Erythroblast (primary cell): ENCODE results near the gene CRYGC.

Source experiments
- DNase-seq, 2 experiments: peaks; one replicate each; lab custom pipeline; 2025; lab: John Stamatoyannopoulos, UW
- GATA1 ChIP-seq: IDR thresholded peaks from 2 replicates; pipeline ENCODE4 v1.6.1; 2011; ENCODE audit warnings: low read depth, mild to moderate bottlenecking, control low read depth, low read length, moderate library complexity
- POLR2A ChIP-seq: IDR thresholded peaks from 2 replicates; pipeline ENCODE4 v1.6.1; 2011; ENCODE audit warnings: mild to moderate bottlenecking, low read length

The CRYGC gene, protein sequence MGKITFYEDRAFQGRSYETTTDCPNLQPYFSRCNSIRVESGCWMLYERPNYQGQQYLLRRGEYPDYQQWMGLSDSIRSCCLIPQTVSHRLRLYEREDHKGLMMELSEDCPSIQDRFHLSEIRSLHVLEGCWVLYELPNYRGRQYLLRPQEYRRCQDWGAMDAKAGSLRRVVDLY

DNA sequence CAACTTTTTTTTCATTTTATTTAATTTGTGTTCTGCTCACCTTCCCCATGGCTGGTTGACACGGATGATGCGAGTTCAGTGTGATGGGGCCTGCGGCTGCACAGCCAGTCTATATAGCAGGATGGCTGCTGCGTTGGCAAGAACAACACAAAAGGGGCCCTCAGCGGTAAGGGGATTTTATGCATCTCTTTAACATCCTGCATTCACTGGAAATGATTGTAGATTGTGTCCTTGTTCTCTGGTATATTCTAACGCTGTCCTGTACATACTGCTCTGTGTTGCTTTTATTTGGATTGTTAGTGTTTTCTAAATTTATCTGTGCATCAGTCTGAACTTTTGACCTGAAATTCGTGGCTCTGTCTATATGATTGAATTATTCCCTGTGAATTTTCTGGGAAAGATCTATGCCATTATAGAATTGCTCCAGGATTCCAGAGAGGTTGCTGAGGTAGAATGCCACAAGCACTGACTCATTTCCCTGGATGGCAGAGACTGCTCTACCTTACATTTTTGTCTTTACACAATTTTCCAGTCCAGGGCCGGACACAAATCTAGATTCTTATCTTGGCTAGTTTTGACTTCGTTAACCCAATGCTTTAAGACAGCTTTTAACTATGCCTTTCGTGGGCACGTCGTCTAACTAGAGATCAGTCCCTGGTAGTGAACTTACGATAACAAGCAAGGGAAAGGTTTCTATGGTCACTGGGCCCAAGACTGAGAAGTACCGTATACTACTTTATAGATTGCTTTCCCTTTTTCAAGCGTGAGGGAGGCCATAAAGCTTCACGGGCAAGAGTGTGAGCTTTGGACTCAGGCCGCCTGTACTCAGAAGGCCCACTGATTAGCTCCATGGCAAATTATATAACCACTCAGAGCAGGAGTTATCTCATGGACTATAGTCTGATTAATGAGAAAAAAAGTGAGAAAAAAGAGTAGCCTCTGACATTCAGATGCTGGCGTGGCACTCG, at the start of gene CRYGC:
Gene CRYGC, minus strand, starts transcription at position 85 of the 968 bp plus-strand sequence. Its CDS starts 36 bp downstream, at position 49.
- no peak for TF ChIP-seq POLR2A
- no peak for TF ChIP-seq GATA1
- DNase-seq: no peak

DNA sequence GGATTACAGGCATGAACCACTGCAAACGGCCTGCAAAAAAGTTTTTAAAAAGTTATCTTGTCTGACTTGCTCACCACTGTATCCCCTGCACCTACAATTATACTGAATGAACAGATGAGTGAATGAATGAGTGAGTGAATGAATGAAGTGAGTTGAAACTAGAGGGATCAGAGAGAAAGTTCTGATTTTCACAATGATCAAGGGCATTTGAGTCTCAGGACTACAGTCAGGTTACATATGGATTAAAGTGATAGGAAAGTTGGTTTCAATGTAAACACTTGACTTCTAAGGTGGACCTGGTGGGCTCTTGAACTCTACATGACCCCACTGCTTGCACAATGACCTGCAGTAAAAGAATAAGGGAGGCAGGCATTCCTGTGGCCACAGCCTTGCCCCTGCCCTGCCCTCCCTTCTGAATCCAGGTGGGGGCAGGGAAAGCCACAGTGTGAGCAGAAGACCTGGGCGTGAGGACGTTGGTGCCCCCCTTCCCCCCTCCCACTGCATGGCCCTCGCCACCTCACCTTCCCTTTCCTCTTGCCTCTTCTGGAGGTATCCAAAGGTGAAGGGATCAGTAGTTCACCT, 49.5 kb upstream of the CRYGC start:
- no peak for DNase-seq
- no peak for TF ChIP-seq POLR2A
- no peak for TF ChIP-seq GATA1

DNA sequence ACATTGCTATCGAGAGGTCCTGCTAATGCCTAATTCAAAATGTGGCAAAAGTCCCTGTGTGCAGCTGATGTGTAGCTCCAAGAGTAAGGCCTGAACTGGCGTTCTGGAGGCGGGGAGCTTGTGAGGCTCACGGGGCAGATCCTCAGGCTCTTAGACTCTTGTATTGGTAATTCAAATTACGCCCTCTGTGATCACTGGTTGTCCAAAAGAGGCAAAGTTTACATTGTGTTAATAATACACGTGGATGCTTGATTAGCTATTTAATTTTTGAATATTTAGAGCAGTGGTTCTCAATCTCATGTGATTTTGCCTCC, 46.2 kb upstream of the CRYGC start:
- TF ChIP-seq POLR2A (no peak), GATA1 (no peak)
- DNase-seq: no peak

DNA sequence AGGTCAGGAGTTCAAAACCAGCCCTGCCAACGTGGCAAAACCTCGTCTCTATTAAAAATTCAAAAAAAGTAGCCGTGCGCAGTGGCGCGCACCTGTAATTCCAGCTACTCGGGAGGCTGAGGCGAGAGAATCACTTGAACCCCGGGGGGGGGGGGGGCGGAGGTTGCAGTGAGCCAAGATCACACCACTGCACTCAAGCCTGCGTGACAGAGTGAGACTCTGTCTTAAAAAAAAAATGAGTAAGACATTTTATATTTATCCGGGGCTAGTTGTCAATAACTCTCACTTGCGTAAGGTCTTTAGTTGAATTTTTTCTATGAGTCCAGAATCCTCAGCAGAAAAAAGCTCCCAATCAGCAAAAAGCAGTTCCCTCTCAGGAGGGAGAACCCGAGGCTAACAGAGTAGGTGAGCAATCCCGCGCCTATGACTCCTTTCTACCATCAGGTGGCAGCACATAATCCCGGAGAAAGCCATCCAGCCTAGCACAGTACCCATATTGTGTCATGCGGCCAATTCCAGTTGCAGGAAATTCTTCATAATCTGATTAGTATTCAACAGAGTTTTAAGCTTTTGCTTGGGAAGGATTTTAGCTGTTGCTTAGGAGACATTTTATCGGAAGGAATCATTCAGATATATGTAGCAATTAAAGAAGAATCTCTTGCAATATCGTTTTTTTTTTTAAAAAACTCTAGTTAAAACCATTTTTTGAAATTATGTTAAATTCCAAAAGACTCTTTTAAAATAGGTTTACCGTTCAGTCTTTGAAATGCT, 45.6 kb upstream of the CRYGC start:
- TF ChIP-seq GATA1 (no peak), POLR2A (no peak)
- peak; percentile 54 to 80 for DNase-seq

DNA sequence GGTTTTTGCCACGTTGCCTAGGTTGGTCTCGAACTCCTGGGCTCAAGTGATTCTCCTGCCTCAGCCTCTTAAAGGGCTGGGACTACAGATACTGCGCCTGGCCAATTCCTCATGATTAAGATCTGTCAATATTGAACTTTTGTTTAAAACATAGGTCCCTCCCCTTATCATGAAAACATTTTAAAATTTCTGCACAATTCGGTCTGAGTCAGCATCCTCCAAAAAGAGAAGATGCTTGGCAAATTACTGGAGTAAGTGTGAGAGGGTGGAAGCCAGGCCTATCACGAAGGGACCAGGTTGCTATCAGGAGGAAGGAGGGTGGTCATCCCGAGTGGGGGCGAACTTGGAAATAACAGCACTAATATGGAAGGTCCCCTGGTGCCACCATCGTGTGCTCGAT, 44.5 kb upstream of the CRYGC start:
- TF ChIP-seq GATA1 (no peak), POLR2A (no peak)
- no peak for DNase-seq

DNA sequence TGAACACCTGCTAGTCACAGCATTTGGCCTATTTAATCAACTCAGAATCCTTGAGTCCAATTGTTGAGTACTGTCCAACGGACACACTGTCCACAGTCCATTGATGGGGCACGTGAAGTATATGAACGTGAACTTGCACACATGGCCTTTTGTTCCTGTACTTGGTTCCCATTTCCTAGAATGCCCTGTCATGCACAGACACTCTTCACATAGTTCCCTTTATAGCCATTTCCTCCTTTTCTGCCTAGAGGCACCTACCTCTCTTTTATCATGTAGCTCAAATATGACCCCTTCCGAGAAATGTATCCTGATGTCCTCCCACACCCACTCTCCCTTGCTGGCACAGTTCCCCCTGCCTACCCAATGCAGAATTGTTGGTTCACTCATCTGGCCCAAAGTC, 42.5 kb upstream of the CRYGC start:
- TF ChIP-seq GATA1 (no peak), POLR2A (no peak)
- no peak for DNase-seq

DNA sequence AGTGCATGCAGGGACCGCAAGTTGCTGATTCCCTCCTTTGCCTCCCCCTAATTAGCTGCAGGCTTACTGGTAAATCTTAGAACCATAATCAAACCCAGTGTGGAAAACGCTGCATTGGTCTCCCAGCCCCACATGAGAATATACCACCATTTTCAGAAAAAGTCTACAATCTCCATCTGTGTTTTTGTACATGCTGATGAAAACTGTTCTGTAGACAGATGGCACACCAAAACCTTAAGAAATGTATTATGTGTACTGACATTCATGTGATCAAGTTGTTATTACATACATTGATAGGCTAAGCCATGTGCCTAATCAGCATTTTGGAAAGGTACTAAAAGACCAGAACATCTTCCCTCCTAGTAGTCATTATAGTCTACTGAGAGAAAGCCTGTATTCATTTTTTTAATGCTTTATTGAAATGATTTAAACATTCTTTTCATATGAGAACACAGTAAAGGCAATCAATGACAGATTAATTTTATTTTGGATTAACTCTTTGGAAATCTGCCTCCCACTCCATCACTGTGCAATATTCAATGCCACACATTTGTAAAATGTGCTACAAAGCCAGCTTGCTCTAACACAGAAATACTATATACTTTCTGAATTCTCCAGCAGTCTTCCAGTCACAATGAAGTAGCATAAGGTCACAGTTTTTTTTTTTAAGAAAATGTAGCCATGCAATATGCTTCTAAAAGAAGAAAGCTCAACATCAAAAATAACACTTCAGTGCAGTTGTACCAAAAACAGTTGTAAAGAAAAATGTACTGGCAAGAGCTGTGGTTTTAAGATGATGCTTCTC, 35.5 kb upstream of the CRYGC start:
- no peak for DNase-seq
- no peak for TF ChIP-seq GATA1
- TF ChIP-seq POLR2A: no peak

DNA sequence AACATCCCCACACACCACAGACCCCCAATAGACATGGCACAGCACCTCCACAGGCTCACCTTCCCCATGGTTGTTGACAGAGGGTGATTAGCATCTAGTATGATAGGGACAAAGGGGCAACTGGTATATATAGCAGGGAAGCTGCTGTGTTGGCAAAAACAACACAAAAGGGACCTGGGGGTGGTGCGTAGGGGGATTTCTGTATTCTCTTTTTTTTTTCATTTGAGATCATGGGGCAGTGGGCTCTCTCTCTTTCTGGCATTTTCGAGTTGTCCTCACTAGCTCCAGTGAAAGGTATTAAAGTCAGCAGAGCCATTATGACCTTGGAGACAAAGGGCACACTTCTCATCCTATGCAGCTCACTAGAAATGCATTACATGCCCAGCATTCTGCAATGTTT, 33.9 kb upstream of the CRYGC start, which contains the start of gene CRYGA:
Gene CRYGA, minus strand, starts transcription at position 101 of the 400 bp plus-strand sequence. Its CDS starts 33 bp downstream, at position 68.
- no peak for DNase-seq
- TF ChIP-seq GATA1 (no peak), POLR2A (no peak)

DNA sequence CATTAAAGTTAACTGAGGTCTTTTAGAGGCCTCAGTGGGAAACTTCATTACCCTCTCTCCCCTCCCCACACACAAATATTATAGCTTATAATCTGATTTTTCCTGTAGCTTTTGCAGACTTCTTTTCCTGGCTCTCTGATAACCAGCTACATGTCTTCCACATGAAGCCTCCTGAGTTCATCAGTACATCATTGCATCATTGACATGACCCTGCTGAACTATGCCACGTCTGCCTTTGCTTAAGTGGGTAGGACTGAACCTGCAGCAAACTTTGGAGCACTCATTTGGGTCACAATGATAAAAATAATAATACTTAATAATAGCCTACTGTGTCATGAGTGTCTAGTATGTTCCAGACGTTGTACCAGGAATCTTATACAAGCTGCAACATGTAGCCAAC, 26.8 kb upstream of the CRYGC start:
- DNase-seq: no peak
- TF ChIP-seq GATA1: no peak
- no peak for TF ChIP-seq POLR2A

DNA sequence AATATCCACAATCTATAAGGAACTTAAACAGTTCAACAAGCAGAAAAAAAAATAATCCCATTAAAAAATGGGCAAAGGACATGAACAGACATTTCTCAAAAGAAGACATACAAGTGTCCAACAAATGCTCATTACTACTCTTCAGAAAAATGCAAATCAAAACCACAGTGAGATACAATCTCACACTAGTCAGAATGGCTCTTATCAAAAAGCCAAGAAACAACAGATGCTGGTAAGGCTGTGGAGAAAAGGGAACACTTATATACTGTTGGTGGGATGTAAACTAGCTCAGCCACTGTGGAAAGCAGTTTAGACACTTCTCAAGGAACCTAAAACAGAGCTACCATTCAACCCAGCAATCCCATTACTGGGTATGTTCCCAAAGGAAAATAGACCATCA, 23.5 kb upstream of the CRYGC start:
- no peak for DNase-seq
- TF ChIP-seq POLR2A (no peak), GATA1 (no peak)

DNA sequence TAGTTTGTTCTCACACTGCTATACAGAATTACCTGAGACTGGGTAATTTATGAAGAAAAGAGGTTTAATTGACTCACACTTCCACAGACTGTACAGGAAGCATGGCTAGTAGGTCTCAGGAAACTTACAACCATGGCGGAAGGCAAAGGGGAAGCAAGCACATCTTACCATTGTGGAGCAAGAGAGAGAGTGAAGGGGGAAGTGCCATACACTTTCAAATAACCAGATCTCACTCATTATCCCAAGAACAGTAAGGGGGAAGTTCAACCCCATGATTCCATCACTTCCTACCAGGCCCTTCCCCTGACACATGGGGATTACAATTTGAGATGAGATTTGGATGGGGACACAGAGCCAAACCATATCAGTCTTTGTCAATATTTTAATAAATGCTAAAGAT, 21.3 kb upstream of the CRYGC start:
- TF ChIP-seq GATA1 (no peak), POLR2A (no peak)
- no peak for DNase-seq

DNA sequence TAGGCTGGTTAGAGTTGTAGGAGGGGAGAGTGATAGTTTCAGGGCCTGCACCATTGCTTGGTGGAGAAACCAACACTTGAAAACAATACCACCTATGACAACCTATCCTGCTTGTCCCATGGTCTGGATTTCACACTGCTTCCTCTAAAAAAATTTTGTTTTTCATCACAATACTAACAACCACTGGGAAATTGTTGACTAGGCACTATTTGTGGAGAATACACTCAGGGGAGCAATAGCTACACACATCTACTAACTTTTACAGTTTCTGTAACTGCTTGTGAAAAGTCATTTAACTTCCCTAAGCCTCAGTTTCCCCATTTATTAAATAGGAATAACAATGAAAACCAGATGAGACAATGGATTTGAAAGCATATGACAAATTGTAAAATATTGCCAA, 20.5 kb upstream of the CRYGC start:
- no peak for DNase-seq
- no peak for TF ChIP-seq POLR2A
- no peak for TF ChIP-seq GATA1

DNA sequence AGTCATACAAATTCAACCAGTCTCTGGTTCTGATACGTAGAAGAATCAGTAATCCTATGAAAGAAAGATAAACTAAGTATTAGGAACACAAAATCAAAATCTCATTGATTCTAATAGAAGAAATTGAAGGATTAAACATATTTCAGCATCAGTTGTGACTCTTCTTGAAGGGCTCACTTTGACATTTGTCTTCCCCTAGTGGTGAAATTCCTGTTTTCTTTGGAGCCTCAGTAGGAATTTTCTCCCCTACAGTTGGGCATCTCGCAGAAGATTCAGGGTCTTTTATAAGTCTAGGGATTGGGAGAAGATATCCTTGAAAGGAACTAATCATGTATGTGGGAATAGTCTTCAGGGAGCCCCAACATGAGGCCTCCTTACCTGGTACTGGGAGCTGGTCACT, 19.2 kb upstream of the CRYGC start:
- TF ChIP-seq GATA1 (no peak), POLR2A (no peak)
- DNase-seq: no peak
